WTC11 (cell line): ENCODE results near the gene STAT3.

Source experiments
- ELF4 ChIP-seq: sonication (generic); formaldehyde crosslinking; IDR thresholded peaks from 2 replicates; pipeline ENCODE4 v1.8.1; 2022; ENCODE audit warnings: low read depth, mild to moderate bottlenecking, moderate library complexity, missing genetic modification reagents
- IRF2 ChIP-seq: sonication (generic); formaldehyde crosslinking; IDR thresholded peaks from 2 replicates; pipeline ENCODE4 v1.8.0; 2022; ENCODE audit warnings: low read depth, missing genetic modification reagents, borderline replicate concordance
- MYBL2 ChIP-seq: sonication (generic); formaldehyde crosslinking; IDR thresholded peaks from 2 replicates; pipeline ENCODE4 v1.8.1; 2023; ENCODE audit warnings: mild to moderate bottlenecking, moderate library complexity, missing genetic modification reagents
- ZNF232 ChIP-seq: sonication (generic); formaldehyde crosslinking; IDR thresholded peaks from 2 replicates; pipeline ENCODE4 v1.8.0; 2022; ENCODE audit warnings: mild to moderate bottlenecking, missing genetic modification reagents
- TF ChIP-seq, protein P1 (sequence below): fragments of 200-600 bp; IDR thresholded peaks from 2 replicates; pipeline ENCODE4 v1.8.0; 2022; ENCODE audit warnings: antibody characterized with exemption
- TF ChIP-seq, protein P2 (sequence below): sonication (generic); formaldehyde crosslinking; IDR thresholded peaks from 2 replicates; pipeline ENCODE4 v1.8.1; 2022; ENCODE audit warnings: low read depth, missing genetic modification reagents, borderline replicate concordance
- TF ChIP-seq, protein P3 (sequence below): fragments of 250-450 bp; sonication (Bioruptor Pico); IDR thresholded peaks from 2 replicates; pipeline ENCODE4 v1.9.0; 2021; ENCODE audit warnings: mild to moderate bottlenecking, borderline replicate concordance
- TF ChIP-seq, protein P4 (sequence below): sonication (generic); formaldehyde crosslinking; IDR thresholded peaks from 2 replicates; pipeline ENCODE4 v1.8.0; 2022; ENCODE audit warnings: mild to moderate bottlenecking, missing genetic modification reagents
- TF ChIP-seq, protein P5 (sequence below): sonication (generic); formaldehyde crosslinking; IDR thresholded peaks from 2 replicates; pipeline ENCODE4 v1.8.1; 2022; ENCODE audit warnings: low read depth, mild to moderate bottlenecking, moderate library complexity, missing genetic modification reagents, borderline replicate concordance
- TF ChIP-seq, protein P6 (sequence below): sonication (generic); formaldehyde crosslinking; IDR thresholded peaks from 2 replicates; pipeline ENCODE4 v1.8.0; 2022; ENCODE audit warnings: mild to moderate bottlenecking, missing genetic modification reagents

DNA sequence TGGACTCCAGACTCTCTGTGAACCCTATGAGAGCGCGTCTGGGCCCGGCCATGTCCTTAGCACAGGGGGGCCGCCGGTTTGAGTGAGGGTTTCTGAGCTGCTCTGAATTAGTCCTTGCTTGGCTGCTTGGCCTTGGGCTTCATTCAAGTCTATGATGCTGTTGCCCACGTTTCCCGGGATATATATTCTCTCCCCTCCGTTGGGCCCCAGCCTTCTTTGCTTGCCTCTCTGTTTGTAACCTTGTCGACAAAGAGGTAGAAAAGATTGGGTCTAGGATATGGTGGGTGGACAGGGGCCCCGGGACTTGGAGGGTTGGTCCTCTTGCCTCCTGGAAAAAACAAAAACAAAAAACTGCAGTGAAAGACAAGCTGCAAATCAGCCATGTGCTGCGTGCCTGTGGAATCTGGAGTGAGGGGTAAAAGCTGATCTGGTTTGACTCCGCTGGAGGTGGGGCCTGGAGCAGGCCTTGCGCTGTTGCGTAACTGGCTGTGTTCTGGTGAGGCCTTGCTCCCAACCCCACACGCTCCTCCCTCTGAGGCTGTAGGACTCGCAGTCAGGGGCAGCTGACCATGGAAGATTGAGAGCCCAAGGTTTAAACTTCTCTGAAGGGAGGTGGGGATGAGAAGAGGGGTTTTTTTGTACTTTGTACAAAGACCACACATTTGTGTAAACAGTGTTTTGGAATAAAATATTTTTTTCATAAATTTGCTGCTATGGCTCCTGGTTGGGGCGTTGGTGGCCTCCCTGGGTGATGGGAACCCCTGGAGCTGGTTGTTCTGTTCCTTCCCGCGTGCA is 76.8 kb downstream of the STAT3 start:
- TF ChIP-seq, protein P1, sequence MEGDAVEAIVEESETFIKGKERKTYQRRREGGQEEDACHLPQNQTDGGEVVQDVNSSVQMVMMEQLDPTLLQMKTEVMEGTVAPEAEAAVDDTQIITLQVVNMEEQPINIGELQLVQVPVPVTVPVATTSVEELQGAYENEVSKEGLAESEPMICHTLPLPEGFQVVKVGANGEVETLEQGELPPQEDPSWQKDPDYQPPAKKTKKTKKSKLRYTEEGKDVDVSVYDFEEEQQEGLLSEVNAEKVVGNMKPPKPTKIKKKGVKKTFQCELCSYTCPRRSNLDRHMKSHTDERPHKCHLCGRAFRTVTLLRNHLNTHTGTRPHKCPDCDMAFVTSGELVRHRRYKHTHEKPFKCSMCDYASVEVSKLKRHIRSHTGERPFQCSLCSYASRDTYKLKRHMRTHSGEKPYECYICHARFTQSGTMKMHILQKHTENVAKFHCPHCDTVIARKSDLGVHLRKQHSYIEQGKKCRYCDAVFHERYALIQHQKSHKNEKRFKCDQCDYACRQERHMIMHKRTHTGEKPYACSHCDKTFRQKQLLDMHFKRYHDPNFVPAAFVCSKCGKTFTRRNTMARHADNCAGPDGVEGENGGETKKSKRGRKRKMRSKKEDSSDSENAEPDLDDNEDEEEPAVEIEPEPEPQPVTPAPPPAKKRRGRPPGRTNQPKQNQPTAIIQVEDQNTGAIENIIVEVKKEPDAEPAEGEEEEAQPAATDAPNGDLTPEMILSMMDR: no peak
- TF ChIP-seq, protein P2, sequence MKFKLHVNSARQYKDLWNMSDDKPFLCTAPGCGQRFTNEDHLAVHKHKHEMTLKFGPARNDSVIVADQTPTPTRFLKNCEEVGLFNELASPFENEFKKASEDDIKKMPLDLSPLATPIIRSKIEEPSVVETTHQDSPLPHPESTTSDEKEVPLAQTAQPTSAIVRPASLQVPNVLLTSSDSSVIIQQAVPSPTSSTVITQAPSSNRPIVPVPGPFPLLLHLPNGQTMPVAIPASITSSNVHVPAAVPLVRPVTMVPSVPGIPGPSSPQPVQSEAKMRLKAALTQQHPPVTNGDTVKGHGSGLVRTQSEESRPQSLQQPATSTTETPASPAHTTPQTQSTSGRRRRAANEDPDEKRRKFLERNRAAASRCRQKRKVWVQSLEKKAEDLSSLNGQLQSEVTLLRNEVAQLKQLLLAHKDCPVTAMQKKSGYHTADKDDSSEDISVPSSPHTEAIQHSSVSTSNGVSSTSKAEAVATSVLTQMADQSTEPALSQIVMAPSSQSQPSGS (CRISPR knock-in tag): no peak
- TF ChIP-seq, protein P3, sequence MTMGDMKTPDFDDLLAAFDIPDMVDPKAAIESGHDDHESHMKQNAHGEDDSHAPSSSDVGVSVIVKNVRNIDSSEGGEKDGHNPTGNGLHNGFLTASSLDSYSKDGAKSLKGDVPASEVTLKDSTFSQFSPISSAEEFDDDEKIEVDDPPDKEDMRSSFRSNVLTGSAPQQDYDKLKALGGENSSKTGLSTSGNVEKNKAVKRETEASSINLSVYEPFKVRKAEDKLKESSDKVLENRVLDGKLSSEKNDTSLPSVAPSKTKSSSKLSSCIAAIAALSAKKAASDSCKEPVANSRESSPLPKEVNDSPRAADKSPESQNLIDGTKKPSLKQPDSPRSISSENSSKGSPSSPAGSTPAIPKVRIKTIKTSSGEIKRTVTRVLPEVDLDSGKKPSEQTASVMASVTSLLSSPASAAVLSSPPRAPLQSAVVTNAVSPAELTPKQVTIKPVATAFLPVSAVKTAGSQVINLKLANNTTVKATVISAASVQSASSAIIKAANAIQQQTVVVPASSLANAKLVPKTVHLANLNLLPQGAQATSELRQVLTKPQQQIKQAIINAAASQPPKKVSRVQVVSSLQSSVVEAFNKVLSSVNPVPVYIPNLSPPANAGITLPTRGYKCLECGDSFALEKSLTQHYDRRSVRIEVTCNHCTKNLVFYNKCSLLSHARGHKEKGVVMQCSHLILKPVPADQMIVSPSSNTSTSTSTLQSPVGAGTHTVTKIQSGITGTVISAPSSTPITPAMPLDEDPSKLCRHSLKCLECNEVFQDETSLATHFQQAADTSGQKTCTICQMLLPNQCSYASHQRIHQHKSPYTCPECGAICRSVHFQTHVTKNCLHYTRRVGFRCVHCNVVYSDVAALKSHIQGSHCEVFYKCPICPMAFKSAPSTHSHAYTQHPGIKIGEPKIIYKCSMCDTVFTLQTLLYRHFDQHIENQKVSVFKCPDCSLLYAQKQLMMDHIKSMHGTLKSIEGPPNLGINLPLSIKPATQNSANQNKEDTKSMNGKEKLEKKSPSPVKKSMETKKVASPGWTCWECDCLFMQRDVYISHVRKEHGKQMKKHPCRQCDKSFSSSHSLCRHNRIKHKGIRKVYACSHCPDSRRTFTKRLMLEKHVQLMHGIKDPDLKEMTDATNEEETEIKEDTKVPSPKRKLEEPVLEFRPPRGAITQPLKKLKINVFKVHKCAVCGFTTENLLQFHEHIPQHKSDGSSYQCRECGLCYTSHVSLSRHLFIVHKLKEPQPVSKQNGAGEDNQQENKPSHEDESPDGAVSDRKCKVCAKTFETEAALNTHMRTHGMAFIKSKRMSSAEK: no peak
- TF ChIP-seq, protein P4, sequence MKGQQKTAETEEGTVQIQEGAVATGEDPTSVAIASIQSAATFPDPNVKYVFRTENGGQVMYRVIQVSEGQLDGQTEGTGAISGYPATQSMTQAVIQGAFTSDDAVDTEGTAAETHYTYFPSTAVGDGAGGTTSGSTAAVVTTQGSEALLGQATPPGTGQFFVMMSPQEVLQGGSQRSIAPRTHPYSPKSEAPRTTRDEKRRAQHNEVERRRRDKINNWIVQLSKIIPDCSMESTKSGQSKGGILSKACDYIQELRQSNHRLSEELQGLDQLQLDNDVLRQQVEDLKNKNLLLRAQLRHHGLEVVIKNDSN: no peak
- TF ChIP-seq IRF2 (CRISPR knock-in tag): no peak
- TF ChIP-seq MYBL2 (CRISPR knock-in tag): no peak
- TF ChIP-seq, protein P5, sequence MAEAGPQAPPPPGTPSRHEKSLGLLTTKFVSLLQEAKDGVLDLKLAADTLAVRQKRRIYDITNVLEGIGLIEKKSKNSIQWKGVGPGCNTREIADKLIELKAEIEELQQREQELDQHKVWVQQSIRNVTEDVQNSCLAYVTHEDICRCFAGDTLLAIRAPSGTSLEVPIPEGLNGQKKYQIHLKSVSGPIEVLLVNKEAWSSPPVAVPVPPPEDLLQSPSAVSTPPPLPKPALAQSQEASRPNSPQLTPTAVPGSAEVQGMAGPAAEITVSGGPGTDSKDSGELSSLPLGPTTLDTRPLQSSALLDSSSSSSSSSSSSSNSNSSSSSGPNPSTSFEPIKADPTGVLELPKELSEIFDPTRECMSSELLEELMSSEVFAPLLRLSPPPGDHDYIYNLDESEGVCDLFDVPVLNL: no peak
- TF ChIP-seq, protein P6, sequence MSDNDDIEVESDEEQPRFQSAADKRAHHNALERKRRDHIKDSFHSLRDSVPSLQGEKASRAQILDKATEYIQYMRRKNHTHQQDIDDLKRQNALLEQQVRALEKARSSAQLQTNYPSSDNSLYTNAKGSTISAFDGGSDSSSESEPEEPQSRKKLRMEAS (CRISPR knock-in tag): no peak
- TF ChIP-seq ELF4 (CRISPR knock-in tag): no peak
- no peak for TF ChIP-seq ZNF232 (CRISPR knock-in tag)
